Right cardiac atrium (tissue), 5 donors: ENCODE results near the gene MPHOSPH9. TPM values are rescaled to one million over a fixed set of nuclear protein-coding genes. Genes with fewer than 3 reads are reported as not detected.

Experiments used
- ATAC-seq, 2 donors: fragments of 200-7000 bp; cut with Tn5 transposase; one replicate each; pipeline versions ENCODE4 v1.8.0 to v1.9.1; 2020; ENCODE audit warnings: moderate library complexity in 2 of 2, mild to moderate bottlenecking in 1 of 2
- DNase-seq, 3 donors: peaks; one replicate each; pipeline ENCODE4 v3.0.0-alpha.2; 2020
- H3K27ac ChIP-seq: one replicate; pipeline ENCODE4 v1.5.1; 2013; ENCODE audit warnings: mild to moderate bottlenecking, low read length, control low read depth, moderate library complexity
- H3K27me3 ChIP-seq: one replicate; pipeline ENCODE4 v1.6.1; 2013; ENCODE audit not compliant: control insufficient read depth, insufficient read depth
- H3K4me1 ChIP-seq: one replicate; pipeline ENCODE4 v1.6.1; 2013; ENCODE audit warnings: low read length; ENCODE audit not compliant: control insufficient read depth, insufficient read depth
- H3K4me3 ChIP-seq: one replicate; pipeline ENCODE4 v1.5.1; 2013; ENCODE audit warnings: low read length, control low read depth
- H3K9me3 ChIP-seq: one replicate; pipeline ENCODE4 v1.6.1; 2013; ENCODE audit warnings: low read length; ENCODE audit not compliant: control insufficient read depth
- WGBS: extraction: QIAGEN DNeasy Blood & Tissue Kit; methylation state at CpG from one replicate; pipeline ENCODE4 v1.1.7; 2013; 5-methylcytosine and 5-hydroxymethylcytosine counted together
- intact Hi-C, 4 donors: fragments of 100-400 bp; cut with DNase I; formaldehyde crosslinking; loops; one replicate each; pipeline versions ENCODE4 v1.11.0 to v1.14.0; 2022 to 2023
- polyA plus RNA-seq: library from polyadenylated mRNA; stranded (reverse); fragments of 200-250 nt; gene quantifications from one replicate; pipeline ENCODE4 v1.2.3, GENCODE V29; 2013
- total RNA-seq, 4 donors: library from RNA; stranded (reverse); fragmentation: NEBNext Ultra II Directional; extraction: Animal tissue kit (Norgen Biotek cat#: 25700); gene quantifications; one replicate each; pipeline ENCODE4 v1.2.1, GENCODE V29; 2021
- donor health status: healthy with polysubstance abuse.
- donor health status: DM: no; HTN: yes; CAD: no.
- donor health status: DM: no; HTN: no; CAD: no.
- donor health status: DM: no; HTN: yes; CAD: no; lungs with severe emphysema.
- donor health status: DM: yes; HTN: yes; CAD: no.

The MPHOSPH9 gene
- total and polyA plus RNA-seq, 5 donors: 8.0 to 27.4 (median 20.7) TPM

- Histone ChIP-seq H3K27ac (no peak overlapping the region), H3K27me3 (no peaks in the 10 kb centered on the region), H3K4me3 (no peak overlapping the region), H3K9me3 (no peaks in the 10 kb centered on the region), H3K4me1 (peaks cover 18% of the 10 kb centered on the region)
- ATAC-seq (no peak), DNase-seq (no peak)
- intact Hi-C loops: no loop called here
- 93% methylated on average over 6 of the region's 6 CpGs for WGBS
Observed at GRCh38 chr12:123127182-123127495, 105.8 kb downstream of the MPHOSPH9 start.

- H3K9me3 ChIP-seq: no peaks in the 10 kb centered on the region
- no peak overlapping the region for H3K4me3 ChIP-seq
- H3K27ac ChIP-seq: peak overlapping the region; percentile 1
- intact Hi-C loops: no loop called here
- H3K27me3 ChIP-seq: no peaks in the 10 kb centered on the region
- DNase-seq (peak in 2 of 3 donors; percentile 59 to 73), ATAC-seq (peak; percentile 79 to 88)
- peaks cover 12% of the 10 kb centered on the region for H3K4me1 ChIP-seq
- 61% methylated on average over 6 of the region's 6 CpGs for WGBS
Observed at GRCh38 chr12:123126294-123127181, 106.4 kb downstream of the MPHOSPH9 start.

GRCh38 chr12:123122626-123123025 lies 110.3 kb downstream of the MPHOSPH9 start:
- Histone ChIP-seq H3K27ac (no peak overlapping the region), H3K4me3 (no peak overlapping the region), H3K27me3 (no peaks in the 10 kb centered on the region), H3K4me1 (peaks cover 10% of the 10 kb centered on the region), H3K9me3 (no peaks in the 10 kb centered on the region)
- WGBS: 94% methylated on average over 3 of the region's 3 CpGs
- intact Hi-C loops: no loop called here
- DNase-seq: no peak
- no peak for ATAC-seq

- H3K4me1 ChIP-seq: peaks cover 9% of the 10 kb centered on the region
- ATAC-seq: no peak
- intact Hi-C loops: no loop called here
- no peak overlapping the region for H3K4me3 ChIP-seq
- DNase-seq: no peak
- H3K27me3 ChIP-seq: no peaks in the 10 kb centered on the region
- WGBS: 94% methylated on average over 6 of the region's 6 CpGs
- no peak overlapping the region for H3K27ac ChIP-seq
- no peaks in the 10 kb centered on the region for H3K9me3 ChIP-seq
Observed at GRCh38 chr12:123121670-123122069, 111.3 kb downstream of the MPHOSPH9 start.

GRCh38 chr12:123120452-123121166 lies 112.3 kb downstream of the MPHOSPH9 start:
- ATAC-seq: peak in 1 of 2 donors; percentile 23
- intact Hi-C loops: no loop called here
- peak in 1 of 3 donors; percentile 45 for DNase-seq
- Histone ChIP-seq H3K27me3 (no peaks in the 10 kb centered on the region), H3K4me1 (peaks cover 9% of the 10 kb centered on the region), H3K4me3 (no peak overlapping the region), H3K27ac (no peak overlapping the region), H3K9me3 (no peaks in the 10 kb centered on the region)
- WGBS: 70% methylated on average over 3 of the region's 3 CpGs

GRCh38 chr12:123119808-123120207 lies 113.1 kb downstream of the MPHOSPH9 start:
- ATAC-seq (no peak), DNase-seq (no peak)
- Histone ChIP-seq H3K27me3 (no peaks in the 10 kb centered on the region), H3K4me1 (peaks cover 13% of the 10 kb centered on the region), H3K4me3 (no peak overlapping the region), H3K9me3 (no peaks in the 10 kb centered on the region), H3K27ac (no peak overlapping the region)
- intact Hi-C loops: no loop called here
- WGBS: 94% methylated on average over 7 of the region's 7 CpGs

GRCh38 chr12:123118497-123118896 lies 114.4 kb downstream of the MPHOSPH9 start:
- H3K4me3 ChIP-seq: no peak overlapping the region
- no peaks in the 10 kb centered on the region for H3K27me3 ChIP-seq
- 89% methylated on average over 8 of the region's 8 CpGs for WGBS
- H3K27ac ChIP-seq: no peak overlapping the region
- H3K9me3 ChIP-seq: no peaks in the 10 kb centered on the region
- H3K4me1 ChIP-seq: peaks cover 20% of the 10 kb centered on the region
- ATAC-seq: no peak
- no peak for DNase-seq
- intact Hi-C loops: no loop called here

GRCh38 chr12:123115409-123116121 lies 117.4 kb downstream of the MPHOSPH9 start:
- Histone ChIP-seq H3K27ac (peak overlapping the region; percentile 87), H3K4me1 (peaks cover 24% of the 10 kb centered on the region), H3K4me3 (no peak overlapping the region), H3K9me3 (no peaks in the 10 kb centered on the region), H3K27me3 (no peaks in the 10 kb centered on the region)
- peak; percentile 91 to 95 for ATAC-seq
- intact Hi-C loops: no loop called here
- 36% methylated on average over 8 of the region's 8 CpGs for WGBS
- DNase-seq: peak; percentile 67 to 85 (median 78)

- no peak overlapping the region for H3K4me3 ChIP-seq
- ATAC-seq (peak in 1 of 2 donors; percentile 34), DNase-seq (no peak)
- no peaks in the 10 kb centered on the region for H3K27me3 ChIP-seq
- peaks cover 24% of the 10 kb centered on the region for H3K4me1 ChIP-seq
- WGBS: 67% methylated on average over 13 of the region's 13 CpGs
- intact Hi-C loops: no loop called here
- peak overlapping the region; percentile 71 for H3K27ac ChIP-seq
- no peaks in the 10 kb centered on the region for H3K9me3 ChIP-seq
Observed at GRCh38 chr12:123114304-123115083, 118.4 kb downstream of the MPHOSPH9 start.

- intact Hi-C loops: no loop called here
- H3K27me3 ChIP-seq: no peaks in the 10 kb centered on the region
- WGBS: 67% methylated on average over 8 of the region's 8 CpGs
- DNase-seq (no peak), ATAC-seq (no peak)
- no peak overlapping the region for H3K27ac ChIP-seq
- H3K9me3 ChIP-seq: no peaks in the 10 kb centered on the region
- no peak overlapping the region for H3K4me3 ChIP-seq
- H3K4me1 ChIP-seq: peaks cover 36% of the 10 kb centered on the region
Observed at GRCh38 chr12:123113026-123113425, 119.9 kb downstream of the MPHOSPH9 start.
